Mucosa of descending colon (tissue), 3 donors: ENCODE results near the gene EMD. TPM values are rescaled to one million over a fixed set of nuclear protein-coding genes. Genes with fewer than 3 reads are reported as not detected.
A peak's percentile ranks its signal among the peaks of the same experiment; 100 is the strongest.

Source experiments
- ATAC-seq: fragments of 200-7000 bp; cut with Tn5 transposase; one replicate; pipeline ENCODE4 v1.9.1; 2020; ENCODE audit warnings: mild to moderate bottlenecking, moderate library complexity
- DNase-seq, 3 donors: peaks; one replicate each; pipeline ENCODE4 v3.0.0-alpha.2; 2020
- H3K36me3 ChIP-seq: fragments of 200-600 bp; one replicate; pipeline ENCODE4 v1.8.0; 2021; ENCODE audit warnings: low read depth, mild to moderate bottlenecking
- H3K4me1 ChIP-seq: fragments of 200-600 bp; one replicate; pipeline ENCODE4 v1.8.0; 2021; ENCODE audit warnings: low read depth, mild to moderate bottlenecking
- H3K4me3 ChIP-seq: fragments of 200-600 bp; one replicate; pipeline ENCODE4 v1.8.0; 2021; ENCODE audit warnings: mild to moderate bottlenecking
- H3K9me3 ChIP-seq: fragments of 200-600 bp; one replicate; pipeline ENCODE4 v1.8.0; 2021; ENCODE audit warnings: mild to moderate bottlenecking
- intact Hi-C, 2 donors: fragments of 100-400 bp; cut with DNase I in 1 of 2; cut with micrococcal nuclease in 1 of 2; formaldehyde crosslinking; loops; one replicate each; pipeline versions ENCODE4 v1.11.0 to v1.11.1; 2022; cut with DNase I, micrococcal nuclease
- total RNA-seq, 3 donors: library from RNA; stranded (reverse); fragmentation: NEBNext Ultra II Directional in 2 of 3; extraction: Animal tissue kit (Norgen Biotek cat#: 25700) in 2 of 3; gene quantifications; one replicate each; pipeline versions ENCODE4 v1.2.1 to v1.2.4, GENCODE V29; 2021 to 2023
- TF ChIP-seq, protein P1 (sequence below): fragments of 200-600 bp; IDR thresholded peaks from one replicate; pipeline ENCODE4 v1.8.0; 2022; ENCODE audit warnings: antibody characterized with exemption, mild to moderate bottlenecking
- donor health status: DM: no; HTN: no; CAD: no; lungs with moderate emphysema.
- donor health status: DM: no; HTN: no; CAD: no.
- donor health status: DM: no; HTN: yes; CAD: no.

EMD gene
- total RNA-seq, 3 donors from 2014 or later: 32.3 to 73.0 (median 41.0) TPM

- no peak overlapping the region for H3K4me3 ChIP-seq
- no peaks in the 10 kb centered on the region for H3K4me1 ChIP-seq
- DNase-seq: no peak
- TF ChIP-seq, protein P1, sequence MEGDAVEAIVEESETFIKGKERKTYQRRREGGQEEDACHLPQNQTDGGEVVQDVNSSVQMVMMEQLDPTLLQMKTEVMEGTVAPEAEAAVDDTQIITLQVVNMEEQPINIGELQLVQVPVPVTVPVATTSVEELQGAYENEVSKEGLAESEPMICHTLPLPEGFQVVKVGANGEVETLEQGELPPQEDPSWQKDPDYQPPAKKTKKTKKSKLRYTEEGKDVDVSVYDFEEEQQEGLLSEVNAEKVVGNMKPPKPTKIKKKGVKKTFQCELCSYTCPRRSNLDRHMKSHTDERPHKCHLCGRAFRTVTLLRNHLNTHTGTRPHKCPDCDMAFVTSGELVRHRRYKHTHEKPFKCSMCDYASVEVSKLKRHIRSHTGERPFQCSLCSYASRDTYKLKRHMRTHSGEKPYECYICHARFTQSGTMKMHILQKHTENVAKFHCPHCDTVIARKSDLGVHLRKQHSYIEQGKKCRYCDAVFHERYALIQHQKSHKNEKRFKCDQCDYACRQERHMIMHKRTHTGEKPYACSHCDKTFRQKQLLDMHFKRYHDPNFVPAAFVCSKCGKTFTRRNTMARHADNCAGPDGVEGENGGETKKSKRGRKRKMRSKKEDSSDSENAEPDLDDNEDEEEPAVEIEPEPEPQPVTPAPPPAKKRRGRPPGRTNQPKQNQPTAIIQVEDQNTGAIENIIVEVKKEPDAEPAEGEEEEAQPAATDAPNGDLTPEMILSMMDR: no peak
- no peaks in the 10 kb centered on the region for H3K9me3 ChIP-seq
- H3K36me3 ChIP-seq: no peaks in the 10 kb centered on the region
- ATAC-seq: no peak
- intact Hi-C loops: no loop called here
These were observed 2.3 kb upstream of the EMD start for GRCh38 chrX:154376774-154377173.

- ATAC-seq (peak; percentile 2), DNase-seq (peak; percentile 54 to 80 (median 72))
- Histone ChIP-seq H3K9me3 (no peaks in the 10 kb centered on the region), H3K36me3 (no peaks in the 10 kb centered on the region), H3K4me3 (no peak overlapping the region), H3K4me1 (no peaks in the 10 kb centered on the region)
- intact Hi-C loops: no loop called here
- TF ChIP-seq, protein P1: no peak
These were observed 866 bp upstream of the EMD start for GRCh38 chrX:154378059-154378798.

DNA sequence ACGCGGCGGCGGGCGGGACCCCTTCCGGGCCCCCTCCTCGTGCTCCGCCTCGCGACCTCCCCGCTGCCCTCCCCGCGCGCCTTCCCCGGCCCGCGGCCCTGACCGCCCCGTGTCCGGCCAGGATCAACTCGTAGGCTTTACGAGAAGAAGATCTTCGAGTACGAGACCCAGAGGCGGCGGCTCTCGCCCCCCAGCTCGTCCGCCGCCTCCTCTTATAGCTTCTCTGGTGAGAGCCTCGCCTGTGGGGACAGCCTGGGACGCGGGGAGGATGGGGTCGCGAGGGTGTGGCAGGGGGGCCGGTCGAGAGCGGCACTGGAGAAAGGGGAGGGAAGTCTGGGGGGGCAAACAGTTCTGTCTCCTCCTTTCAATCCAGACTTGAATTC is 465 bp downstream of the EMD start:
- intact Hi-C loops: no loop called here
- H3K36me3 ChIP-seq: no peaks in the 10 kb centered on the region
- H3K4me3 ChIP-seq: peak overlapping the region; percentile 56
- TF ChIP-seq, protein P1: no peak
- DNase-seq (no peak), ATAC-seq (no peak)
- no peaks in the 10 kb centered on the region for H3K4me1 ChIP-seq
- H3K9me3 ChIP-seq: no peaks in the 10 kb centered on the region

DNA sequence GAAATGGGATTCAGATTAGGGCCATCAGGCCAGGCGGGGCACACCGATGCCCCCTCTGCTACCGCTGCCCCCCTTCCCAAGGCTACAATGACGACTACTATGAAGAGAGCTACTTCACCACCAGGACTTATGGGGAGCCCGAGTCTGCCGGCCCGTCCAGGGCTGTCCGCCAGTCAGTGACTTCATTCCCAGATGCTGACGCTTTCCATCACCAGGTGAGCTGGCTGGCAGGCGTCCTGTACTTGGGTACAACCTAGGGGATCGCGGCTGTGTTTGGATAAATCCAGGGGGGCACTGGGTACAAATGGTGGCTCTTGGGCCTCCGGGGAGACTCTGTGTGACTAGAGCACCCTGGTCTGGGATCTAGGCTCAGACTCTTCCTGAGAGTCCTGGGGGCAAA is 1.1 kb downstream of the EMD start:
- TF ChIP-seq, protein P1: no peak
- ATAC-seq: no peak
- no peak overlapping the region for H3K4me3 ChIP-seq
- no peaks in the 10 kb centered on the region for H3K9me3 ChIP-seq
- H3K4me1 ChIP-seq: no peaks in the 10 kb centered on the region
- DNase-seq: no peak
- H3K36me3 ChIP-seq: no peaks in the 10 kb centered on the region
- intact Hi-C loops: no loop called here

DNA sequence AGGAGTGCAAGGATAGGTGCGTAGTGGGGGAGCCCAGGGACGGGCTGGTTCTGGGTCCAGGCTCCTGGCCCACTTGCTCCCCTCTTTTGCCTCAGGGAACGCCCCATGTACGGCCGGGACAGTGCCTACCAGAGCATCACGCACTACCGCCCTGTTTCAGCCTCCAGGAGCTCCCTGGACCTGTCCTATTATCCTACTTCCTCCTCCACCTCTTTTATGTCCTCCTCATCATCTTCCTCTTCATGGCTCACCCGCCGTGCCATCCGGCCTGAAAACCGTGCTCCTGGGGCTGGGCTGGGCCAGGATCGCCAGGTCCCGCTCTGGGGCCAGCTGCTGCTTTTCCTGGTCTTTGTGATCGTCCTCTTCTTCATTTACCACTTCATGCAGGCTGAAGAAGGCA is 1.7 kb downstream of the EMD start:
- TF ChIP-seq, protein P1: no peak
- Histone ChIP-seq H3K4me1 (no peaks in the 10 kb centered on the region), H3K4me3 (no peak overlapping the region), H3K9me3 (no peaks in the 10 kb centered on the region), H3K36me3 (no peaks in the 10 kb centered on the region)
- DNase-seq (no peak), ATAC-seq (no peak)
- intact Hi-C loops: no loop called here
